Trophoblast cell (in vitro differentiated cells and primary cell): Measurements from ENCODE around the gene CCDC6.
A peak's percentile ranks its signal among the peaks of the same experiment; 100 is the strongest.

ENCODE experiments used
- DNase-seq, 2 donors: peaks; one replicate each; pipeline ENCODE4 v3.0.0-alpha.2; 2016
- H2AFZ ChIP-seq: 2 replicates; pipeline ENCODE4 v1.6.1; 2013; ENCODE audit warnings: low read length, moderate library complexity, mild to moderate bottlenecking; ENCODE audit not compliant: insufficient read depth, poor library complexity
- H2AK5ac ChIP-seq: 2 replicates; pipeline ENCODE4 v1.6.1; 2013; ENCODE audit warnings: mild to moderate bottlenecking, low read length
- H2BK120ac ChIP-seq: 2 replicates; pipeline ENCODE4 v1.6.1; 2013; ENCODE audit warnings: low read length, mild to moderate bottlenecking, moderate library complexity; ENCODE audit not compliant: insufficient read depth, poor library complexity
- H2BK12ac ChIP-seq: 2 replicates; pipeline ENCODE4 v1.6.1; 2013; ENCODE audit warnings: mild to moderate bottlenecking, low read length, moderate library complexity
- H2BK5ac ChIP-seq: 2 replicates; pipeline ENCODE4 v1.6.1; 2013; ENCODE audit warnings: low read length, low read depth, moderate library complexity, mild to moderate bottlenecking; ENCODE audit not compliant: poor library complexity
- H3K14ac ChIP-seq: 2 replicates; pipeline ENCODE4 v1.6.1; 2013; ENCODE audit warnings: mild to moderate bottlenecking, low read length
- H3K18ac ChIP-seq: 2 replicates; pipeline ENCODE4 v1.6.1; 2013; ENCODE audit warnings: mild to moderate bottlenecking, low read length
- H3K23ac ChIP-seq: 2 replicates; pipeline ENCODE4 v1.6.1; 2013; ENCODE audit warnings: low read length
- H3K27ac ChIP-seq: 2 replicates; pipeline ENCODE4 v1.5.1; 2013; ENCODE audit warnings: low read depth, mild to moderate bottlenecking, inconsistent platforms, low read length, moderate library complexity
- H3K27me3 ChIP-seq: 2 replicates; pipeline ENCODE4 v1.6.1; 2013; ENCODE audit warnings: inconsistent platforms, mild to moderate bottlenecking, low read length, moderate library complexity; ENCODE audit not compliant: insufficient read depth
- H3K36me3 ChIP-seq, 2 experiments: 1 replicate in 1 of 2; 2 replicates in 1 of 2; pipeline ENCODE4 v1.6.1; 2013; ENCODE audit warnings: low read length in 2 of 2, mild to moderate bottlenecking in 2 of 2, moderate library complexity in 1 of 2; ENCODE audit not compliant: insufficient read depth in 2 of 2, control insufficient read depth in 1 of 2
- H3K4ac ChIP-seq: 2 replicates; pipeline ENCODE4 v1.6.1; 2013; ENCODE audit warnings: low read depth, mild to moderate bottlenecking, low read length, moderate library complexity
- H3K4me1 ChIP-seq, 2 experiments: 1 replicate in 1 of 2; 2 replicates in 1 of 2; pipeline ENCODE4 v1.6.1; 2013; ENCODE audit warnings: low read length in 2 of 2, mild to moderate bottlenecking in 2 of 2, moderate library complexity in 1 of 2; ENCODE audit not compliant: insufficient read depth in 2 of 2, control insufficient read depth in 1 of 2
- H3K4me2 ChIP-seq: 2 replicates; pipeline ENCODE4 v1.6.1; 2013; ENCODE audit warnings: inconsistent platforms, mild to moderate bottlenecking, low read length, moderate library complexity
- H3K4me3 ChIP-seq: 2 replicates; pipeline ENCODE4 v1.5.1; 2013; ENCODE audit warnings: mild to moderate bottlenecking, low read depth, low read length, inconsistent platforms
- H3K79me1 ChIP-seq: one replicate; pipeline ENCODE4 v1.6.1; 2013; ENCODE audit warnings: low read length
- H3K79me2 ChIP-seq: 2 replicates; pipeline ENCODE4 v1.6.1; 2013; ENCODE audit warnings: low read length, mild to moderate bottlenecking; ENCODE audit not compliant: control insufficient read depth, insufficient read depth, poor library complexity
- H3K9ac ChIP-seq: 2 replicates; pipeline ENCODE4 v1.6.1; 2013; ENCODE audit warnings: mild to moderate bottlenecking, low read length
- H3K9me3 ChIP-seq: 2 replicates; pipeline ENCODE4 v1.6.1; 2013; ENCODE audit warnings: low read depth, mild to moderate bottlenecking, control low read depth, inconsistent platforms, low read length; ENCODE audit not compliant: insufficient read depth
- H4K12ac ChIP-seq: 2 replicates; pipeline ENCODE4 v1.6.1; 2013; ENCODE audit warnings: low read depth, mild to moderate bottlenecking, low read length, moderate library complexity
- H4K8ac ChIP-seq: 2 replicates; pipeline ENCODE4 v1.6.1; 2013; ENCODE audit warnings: low read depth, mild to moderate bottlenecking, low read length, moderate library complexity
- H4K91ac ChIP-seq: one replicate; pipeline ENCODE4 v1.6.1; 2013; ENCODE audit warnings: low read depth, mild to moderate bottlenecking, low read length, moderate library complexity
- whole genome bisulfite sequencing: extraction: QIAGEN DNeasy Blood & Tissue Kit; methylation state at CpG from one replicate; pipeline ENCODE4 v1.1.7; 2013; ENCODE audit warnings: missing lambda C conversion rate; ENCODE audit not compliant: insufficient read length, insufficient coverage; ENCODE audit errors: extremely low coverage; 5-methylcytosine and 5-hydroxymethylcytosine counted together

The CCDC6 gene

DNA sequence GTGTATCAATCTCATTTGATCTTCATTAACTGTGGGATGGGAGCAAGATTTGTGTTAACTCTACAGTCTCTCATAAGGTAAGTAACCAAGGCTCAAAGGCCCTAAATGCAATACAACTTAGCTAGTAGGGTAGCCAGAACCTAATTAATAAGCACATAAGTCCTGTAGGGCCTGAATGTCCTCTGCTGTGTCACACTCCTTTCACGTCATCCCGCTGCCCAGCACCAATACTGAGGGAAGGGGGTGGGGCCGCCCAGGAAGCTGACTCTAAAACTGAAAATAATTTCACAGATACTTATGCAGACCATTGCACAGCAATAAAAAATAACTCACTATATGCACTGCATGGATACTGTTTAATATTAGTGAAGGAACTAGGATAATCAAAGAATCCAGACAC lies 13.7 kb downstream of the CCDC6 start:
- Histone ChIP-seq H3K27me3 (no peaks in the 10 kb centered on the region), H3K79me1 (peaks cover 2% of the 10 kb centered on the region), H2BK5ac (no peak overlapping the region), H3K4me2 (no peak overlapping the region), H3K36me3 (peaks cover 9 to 14% of the 10 kb centered on the region in 2 experiments), H4K91ac (no peak overlapping the region), H3K14ac (no peak overlapping the region), H2BK120ac (no peak overlapping the region), H3K9ac (no peak overlapping the region), H3K4me3 (no peak overlapping the region), H4K8ac (no peak overlapping the region), H3K27ac (no peak overlapping the region), H3K4ac (peak overlapping the region; percentile 53), H3K9me3 (no peaks in the 10 kb centered on the region), H3K4me1 (peaks cover 22 to 33% of the 10 kb centered on the region in 2 experiments), H3K18ac (no peak overlapping the region), H2AK5ac (no peak overlapping the region), H2AFZ (no peak overlapping the region), H3K23ac (no peak overlapping the region), H2BK12ac (no peak overlapping the region), H4K12ac (no peak overlapping the region), H3K79me2 (peaks cover 37% of the 10 kb centered on the region)
- DNase-seq = no peak
- WGBS = no CpG with 5 or more reads among the region's 3 CpGs

DNA sequence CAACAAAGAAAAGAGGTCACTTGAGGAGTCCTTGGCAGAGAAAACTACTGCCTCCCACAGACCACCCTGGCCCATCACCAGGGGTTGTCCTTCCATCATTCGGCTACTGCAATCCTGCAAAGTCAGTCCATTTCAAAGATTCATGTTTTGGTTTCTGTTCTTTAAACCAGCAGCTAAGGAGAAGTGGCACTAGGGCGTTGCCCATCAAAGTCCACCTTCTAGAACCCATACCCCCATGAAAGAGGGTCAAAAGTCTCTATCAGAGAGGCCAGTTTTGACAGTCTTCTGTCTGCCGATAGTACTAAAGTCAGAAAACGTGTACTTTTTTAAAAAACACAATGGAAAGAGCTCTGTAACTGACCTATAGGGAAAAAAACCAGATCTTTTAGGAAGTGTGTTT lies 14.4 kb downstream of the CCDC6 start:
- no peak overlapping the region for H3K14ac ChIP-seq
- H4K91ac ChIP-seq = no peak overlapping the region
- H3K9ac ChIP-seq = no peak overlapping the region
- no peak overlapping the region for H2AK5ac ChIP-seq
- H3K9me3 ChIP-seq = no peaks in the 10 kb centered on the region
- H3K36me3 ChIP-seq = peaks cover 9 to 14% of the 10 kb centered on the region in 2 experiments
- no peak overlapping the region for H4K8ac ChIP-seq
- H4K12ac ChIP-seq = no peak overlapping the region
- H3K79me1 ChIP-seq = peaks cover 2% of the 10 kb centered on the region
- H3K18ac ChIP-seq = no peak overlapping the region
- no peak overlapping the region for H2BK5ac ChIP-seq
- peaks cover 36% of the 10 kb centered on the region for H3K79me2 ChIP-seq
- no peak overlapping the region for H3K4me3 ChIP-seq
- peaks cover 23 to 33% of the 10 kb centered on the region in 2 experiments for H3K4me1 ChIP-seq
- no peak overlapping the region for H2BK12ac ChIP-seq
- H3K27ac ChIP-seq = no peak overlapping the region
- no peak overlapping the region for H3K23ac ChIP-seq
- no peak overlapping the region for H2AFZ ChIP-seq
- H3K4ac ChIP-seq = peak overlapping the region; percentile 66
- no peak overlapping the region for H3K4me2 ChIP-seq
- WGBS = no CpG with 5 or more reads among the region's 4 CpGs
- no peak overlapping the region for H2BK120ac ChIP-seq
- no peaks in the 10 kb centered on the region for H3K27me3 ChIP-seq
- DNase-seq = no peak

DNA sequence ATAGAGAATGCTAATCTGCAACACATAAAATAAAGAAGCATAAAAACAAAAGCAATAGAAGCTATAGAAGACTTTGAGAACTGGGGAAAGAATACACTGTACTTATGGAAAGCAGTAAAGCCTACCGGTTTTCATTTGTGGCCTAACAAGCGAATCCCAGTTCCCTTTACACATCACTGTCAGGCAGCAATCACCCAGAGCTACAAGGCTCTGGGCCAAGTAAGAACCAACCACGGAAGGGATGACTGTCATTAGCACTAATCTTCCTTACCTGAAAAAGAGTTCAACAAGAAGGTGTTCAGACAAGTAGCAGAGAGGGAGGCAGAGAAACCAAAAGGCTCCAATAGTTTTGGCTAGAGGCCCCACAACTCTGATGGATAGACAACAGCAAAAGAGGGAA lies 15.0 kb downstream of the CCDC6 start:
- Histone ChIP-seq H3K4me3 (no peak overlapping the region), H2BK5ac (no peak overlapping the region), H3K23ac (no peak overlapping the region), H2BK120ac (no peak overlapping the region), H2BK12ac (no peak overlapping the region), H3K79me1 (peaks cover 2% of the 10 kb centered on the region), H3K18ac (no peak overlapping the region), H3K27ac (no peak overlapping the region), H3K9ac (no peak overlapping the region), H4K8ac (no peak overlapping the region), H3K27me3 (no peaks in the 10 kb centered on the region), H4K91ac (no peak overlapping the region), H3K4ac (peak overlapping the region; percentile 40), H3K36me3 (peaks cover 9 to 14% of the 10 kb centered on the region in 2 experiments), H3K4me1 (peaks cover 23 to 33% of the 10 kb centered on the region in 2 experiments), H4K12ac (no peak overlapping the region), H3K9me3 (no peaks in the 10 kb centered on the region), H3K4me2 (no peak overlapping the region), H2AFZ (no peak overlapping the region), H3K79me2 (peaks cover 36% of the 10 kb centered on the region), H3K14ac (no peak overlapping the region), H2AK5ac (no peak overlapping the region)
- no CpG with 5 or more reads among the region's 3 CpGs for WGBS
- DNase-seq = no peak

DNA sequence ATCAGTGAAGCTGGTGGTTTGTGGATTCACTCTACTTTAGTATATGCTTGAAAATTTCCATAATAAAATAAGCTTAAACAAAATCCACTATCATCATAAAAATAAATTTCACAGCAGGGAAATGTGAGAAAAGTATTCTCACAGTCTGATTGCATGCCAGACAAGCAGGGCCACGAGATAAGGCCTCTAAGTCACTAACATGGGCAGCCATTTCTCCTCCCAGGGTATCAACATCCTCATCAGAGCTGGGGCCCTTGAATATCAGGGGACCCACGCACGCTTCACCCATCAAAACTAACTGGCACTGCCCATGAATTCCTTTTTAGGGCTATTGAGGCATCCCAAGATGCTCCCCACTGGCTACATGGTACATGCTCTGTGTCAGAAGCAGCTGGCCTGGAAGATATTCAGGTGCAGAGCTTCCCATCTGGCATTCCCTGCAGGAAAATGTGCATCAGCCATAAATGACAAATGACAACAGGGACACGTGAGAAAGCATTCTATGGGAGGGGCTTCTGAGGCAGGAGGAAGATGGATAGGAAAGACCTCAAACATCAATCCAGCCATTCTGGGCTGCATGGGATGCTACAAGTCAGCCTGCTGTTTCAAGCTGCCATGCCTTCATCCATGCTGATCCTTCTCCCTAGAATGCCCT lies 17.4 kb downstream of the CCDC6 start:
- Histone ChIP-seq H3K79me2 (peaks cover 29% of the 10 kb centered on the region), H2BK120ac (peak overlapping the region; percentile 37), H3K23ac (no peak overlapping the region), H4K12ac (no peak overlapping the region), H3K9ac (no peak overlapping the region), H2BK5ac (no peak overlapping the region), H2AFZ (no peak overlapping the region), H2BK12ac (peak overlapping the region; percentile 66), H3K27me3 (no peaks in the 10 kb centered on the region), H3K36me3 (peaks cover 9 to 14% of the 10 kb centered on the region in 2 experiments), H4K8ac (no peak overlapping the region), H3K79me1 (peaks cover 2% of the 10 kb centered on the region), H3K4me3 (no peak overlapping the region), H3K4ac (peak overlapping the region; percentile 91), H3K18ac (peak overlapping the region; percentile 56), H2AK5ac (no peak overlapping the region), H3K4me1 (peaks cover 15 to 18% of the 10 kb centered on the region in 2 experiments), H3K4me2 (no peak overlapping the region), H3K27ac (no peak overlapping the region), H3K14ac (no peak overlapping the region), H3K9me3 (no peaks in the 10 kb centered on the region), H4K91ac (peak overlapping the region; percentile 4)
- no peak for DNase-seq
- WGBS = no CpG with 5 or more reads among the region's 4 CpGs
